HepG2 (cell line): Measurements from ENCODE around the gene ENPP7. TPM values are rescaled to one million over a fixed set of nuclear protein-coding genes. Genes with fewer than 3 reads are reported as not detected.

Experiments
- BCL6 ChIP-seq: IDR thresholded peaks from 2 replicates; pipeline ENCODE4 v1.6.1; 2016; ENCODE audit warnings: missing genetic modification reagents, missing compliant biosample characterization
- CEBPG ChIP-seq: IDR thresholded peaks from 2 replicates; pipeline ENCODE4 v1.6.1; 2016
- DNMT3B ChIP-seq: conservative IDR thresholded peaks from 2 replicates; pipeline ENCODE4 v1.6.1; 2016; ENCODE audit warnings: missing biosample characterization, control low read depth
- DPF2 ChIP-seq: sonication (generic); formaldehyde crosslinking; IDR thresholded peaks from 2 replicates; pipeline ENCODE4 v1.4.0; 2020; ENCODE audit warnings: mild to moderate bottlenecking, low read depth, missing genetic modification reagents, borderline replicate concordance
- EEA1 ChIP-seq: sonication (generic); formaldehyde crosslinking; IDR thresholded peaks from 2 replicates; pipeline ENCODE4 v1.5.1; 2020; ENCODE audit warnings: mild to moderate bottlenecking, missing genetic modification reagents, borderline replicate concordance
- HOXA5 ChIP-seq: sonication (generic); formaldehyde crosslinking; IDR thresholded peaks from 2 replicates; pipeline ENCODE4 v1.4.0; 2020; ENCODE audit warnings: missing genetic modification reagents
- KMT2A ChIP-seq: sonication (generic); formaldehyde crosslinking; IDR thresholded peaks from 2 replicates; pipeline ENCODE4 v1.4.0; 2020; ENCODE audit warnings: missing genetic modification reagents
- PATZ1 ChIP-seq: sonication (generic); formaldehyde crosslinking; IDR thresholded peaks from 2 replicates; pipeline ENCODE4 v1.4.0; 2020; ENCODE audit warnings: missing genetic modification reagents
- SIN3A ChIP-seq: IDR thresholded peaks from 2 replicates; pipeline ENCODE4 v1.6.1; 2011; ENCODE audit warnings: low read depth, mild to moderate bottlenecking, control low read depth, low read length, borderline replicate concordance
- SUZ12 ChIP-seq: fragments of 150-350 bp; IDR thresholded peaks from 2 replicates; pipeline ENCODE4 v1.6.1; 2014; ENCODE audit warnings: low read depth, low read length
- TBX2 ChIP-seq: sonication (generic); formaldehyde crosslinking; IDR thresholded peaks from 2 replicates; pipeline ENCODE4 v1.5.0; 2020; ENCODE audit warnings: missing genetic modification reagents, mild to moderate bottlenecking, borderline replicate concordance
- ZHX2 ChIP-seq, 2 experiments: sonication (generic) in 1 of 2; formaldehyde crosslinking in 1 of 2; IDR thresholded peaks; 2 replicates each; pipeline versions ENCODE4 v1.6.1 to v1.9.0; 2014 to 2022; ENCODE audit warnings: antibody characterized with exemption in 1 of 2, borderline replicate concordance in 1 of 2, inconsistent platforms in 1 of 2, low read depth in 1 of 2, missing genetic modification reagents in 1 of 2
- ZNF274 ChIP-seq: sonication (generic); formaldehyde crosslinking; IDR thresholded peaks from 2 replicates; pipeline ENCODE4 v1.5.1; 2020; ENCODE audit warnings: mild to moderate bottlenecking, missing genetic modification reagents
- ZNF275 ChIP-seq: sonication (generic); formaldehyde crosslinking; IDR thresholded peaks from 2 replicates; pipeline ENCODE4 v1.8.0; 2022; ENCODE audit warnings: missing genetic modification reagents, mild to moderate bottlenecking, inconsistent platforms, borderline replicate concordance
- ZNF670 ChIP-seq: sonication (generic); formaldehyde crosslinking; IDR thresholded peaks from 2 replicates; pipeline ENCODE4 v1.8.0; 2022; ENCODE audit warnings: mild to moderate bottlenecking, missing genetic modification reagents, borderline replicate concordance
- ZNF766 ChIP-seq: sonication (generic); formaldehyde crosslinking; IDR thresholded peaks from 2 replicates; pipeline ENCODE4 v1.5.0; 2020; ENCODE audit warnings: missing genetic modification reagents, borderline replicate concordance
- ZSCAN25 ChIP-seq: sonication (generic); formaldehyde crosslinking; IDR thresholded peaks from 2 replicates; pipeline ENCODE4 v1.8.0; 2022; ENCODE audit warnings: mild to moderate bottlenecking, missing genetic modification reagents
- polyA plus RNA-seq, 8 experiments: library from polyadenylated mRNA; depleted of rRNA in 3 of 8; stranded (reverse) in 7 of 8; unstranded in 1 of 8; fragments of >200 nt; fragmentation: Illumina TruSeq in 4 of 8; extraction: Trizol in 4 of 8; gene quantifications; 2 replicates each; pipeline versions ENCODE4 v1.2.1 to v1.2.3, GENCODE V29; 2011 to 2016; ENCODE audit warnings: low read depth in 4 of 8, missing spikeins in 1 of 8, mixed read lengths in 1 of 8; ENCODE audit not compliant: insufficient read depth in 1 of 8
- total RNA-seq, 5 experiments: library from RNA; depleted of rRNA; stranded (reverse); fragments of >200 nt; fragmentation: Illumina TruSeq; extraction: Trizol; gene quantifications; 2 replicates each; pipeline ENCODE4 v1.2.3, GENCODE V29; 2016; ENCODE audit warnings: low read depth in 1 of 5

The ENPP7 gene
- total and polyA plus RNA-seq, 2 of the 13 experiments (the other 11 are each of a cell fraction or from before 2014, with no cell fraction given), result 1.1 to 2.2 TPM

GRCh38 chr17:79742951-79743476 is 12.3 kb downstream of the ENPP7 start (continued):
- TF ChIP-seq ZNF766, result 0 out of 2 replicates have a peak, but pooled peaks have one; percentile 35
- 0 out of 2 replicates have a peak, but pooled peaks have one; percentile 16 for TF ChIP-seq ZHX2 (IDR thresholded peaks at IDR 0.05; ENCODE audit: low read depth)
- TF ChIP-seq ZHX2 (CRISPR knock-in tag; IDR thresholded peaks at IDR 0.05; ENCODE audit: borderline replicate concordance), result no peak
- TF ChIP-seq ZNF274 (CRISPR knock-in tag), result 0 out of 2 replicates have a peak, but pooled peaks have one; percentile 63
- TF ChIP-seq SIN3A, result 0 out of 2 replicates have a peak, but pooled peaks have one; percentile 72
- 0 out of 2 replicates have a peak, but pooled peaks have one; percentile 56 for TF ChIP-seq DPF2 (CRISPR knock-in tag)
- peak; percentile 95 for TF ChIP-seq BCL6 (CRISPR knock-in tag)
- TF ChIP-seq SUZ12, result 0 out of 2 replicates have a peak, but pooled peaks have one; percentile 2
- TF ChIP-seq ZNF670 (CRISPR knock-in tag), result peak; percentile 63; the same call in 1 of the 2 replicates
- peak; percentile 97 for TF ChIP-seq PATZ1
- TF ChIP-seq DNMT3B (CRISPR knock-in tag), result 0 out of 2 replicates have a peak, but pooled peaks have one; percentile 66
- no peak for TF ChIP-seq EEA1 (CRISPR knock-in tag)
- no peak for TF ChIP-seq ZSCAN25
- peak; percentile 91 for TF ChIP-seq TBX2 (CRISPR knock-in tag)
- peak; percentile 55 for TF ChIP-seq ZNF275 (CRISPR knock-in tag)
- TF ChIP-seq KMT2A (CRISPR knock-in tag), result no peak
- TF ChIP-seq HOXA5 (CRISPR knock-in tag), result peak; percentile 84
- TF ChIP-seq CEBPG (CRISPR knock-in tag), result peak; percentile 39
